Activated CD4-positive, alpha-beta T cell treated with anti-CD3 and anti-CD28 coated beads, Interleukin-2, amount 50 U/mL, for 48 hours (primary cell): ENCODE data around the gene C16orf89.

ENCODE experiments used
- DNase-seq, 2 experiments: peaks; one replicate each; pipeline ENCODE4 v3.0.0-alpha.2; 2020

C16orf89 gene

GRCh38 chr16:5027575-5028235 lies 38.1 kb downstream of the C16orf89 start:
- no peak for DNase-seq

- no peak for DNase-seq
These were observed 38.7 kb downstream of the C16orf89 start for GRCh38 chr16:5027086-5027485.

GRCh38 chr16:5026664-5027063 lies 39.1 kb downstream of the C16orf89 start:
- no peak for DNase-seq

- no peak for DNase-seq
These were observed 40.6 kb downstream of the C16orf89 start for GRCh38 chr16:5025171-5025632.

- no peak for DNase-seq
These were observed 41.1 kb downstream of the C16orf89 start for GRCh38 chr16:5024632-5025031.

- no peak for DNase-seq
These were observed 43.2 kb downstream of the C16orf89 start for GRCh38 chr16:5022521-5022920.

- DNase-seq, result no peak
These were observed 45.2 kb downstream of the C16orf89 start for GRCh38 chr16:5020551-5020950.

- no peak for DNase-seq
These were observed 46.0 kb downstream of the C16orf89 start for GRCh38 chr16:5019775-5020174.

- DNase-seq, result no peak
These were observed 47.0 kb downstream of the C16orf89 start for GRCh38 chr16:5018793-5019192.

- no peak for DNase-seq
These were observed 48.1 kb downstream of the C16orf89 start for GRCh38 chr16:5017678-5017969.

GRCh38 chr16:5016967-5017677 lies 48.6 kb downstream of the C16orf89 start:
- DNase-seq, result no peak

- DNase-seq, result no peak
These were observed 49.9 kb downstream of the C16orf89 start for GRCh38 chr16:5015887-5016286.

- DNase-seq, result no peak
These were observed 50.4 kb downstream of the C16orf89 start for GRCh38 chr16:5015351-5015750.

- no peak for DNase-seq
These were observed 52.9 kb downstream of the C16orf89 start for GRCh38 chr16:5012887-5013286.

- no peak for DNase-seq
These were observed 54.1 kb downstream of the C16orf89 start for GRCh38 chr16:5011637-5012036.

- DNase-seq, result no peak
These were observed 55.0 kb downstream of the C16orf89 start for GRCh38 chr16:5010576-5011329.

GRCh38 chr16:5008311-5008731 lies 57.4 kb downstream of the C16orf89 start:
- DNase-seq, result no peak

- DNase-seq, result no peak
These were observed 58.5 kb downstream of the C16orf89 start for GRCh38 chr16:5007256-5007655.

GRCh38 chr16:5006348-5007193 lies 59.2 kb downstream of the C16orf89 start:
- no peak for DNase-seq

GRCh38 chr16:5005916-5006315 lies 59.8 kb downstream of the C16orf89 start:
- DNase-seq, result no peak

- no peak for DNase-seq
These were observed 61.4 kb downstream of the C16orf89 start for GRCh38 chr16:5004311-5004710.

GRCh38 chr16:5003828-5004227 lies 61.9 kb downstream of the C16orf89 start:
- no peak for DNase-seq

GRCh38 chr16:5003211-5003610 lies 62.5 kb downstream of the C16orf89 start:
- no peak for DNase-seq
